B cell (primary cell): ENCODE data around the gene REG3A. TPM values are rescaled to one million over a fixed set of nuclear protein-coding genes. Genes with fewer than 3 reads are reported as not detected.

Source experiments
- ATAC-seq: fragments of 200-7000 bp; cut with Tn5 transposase; one replicate; pipeline ENCODE4 v1.10.0; 2021; ENCODE audit warnings: low read depth, mild to moderate bottlenecking, moderate number of reproducible peaks, moderate library complexity
- CTCF ChIA-PET: fragments of 350-600 bp; sonication (Branson Sonifier 250); formaldehyde crosslinking; loops from one replicate; lab custom pipeline; 2021; ENCODE audit warnings: antibody characterized with exemption, inconsistent platforms; lab: Charles Lee
- POLR2A ChIA-PET: fragments of 350-600 bp; sonication (Branson Sonifier 250); formaldehyde crosslinking; loops from one replicate; lab custom pipeline; 2021; ENCODE audit warnings: antibody characterized with exemption; lab: Charles Lee
- DNase-seq: peaks from one replicate; pipeline ENCODE4 v3.0.0; 2013
- H2AFZ ChIP-seq: 2 replicates; pipeline ENCODE4 v1.6.1; 2012; ENCODE audit warnings: mild to moderate bottlenecking, low read depth, low read length; ENCODE audit not compliant: insufficient read depth, poor library complexity, severe bottlenecking
- H3K27ac ChIP-seq, 2 donors: 1 replicate in 1 of 2; 2 replicates in 1 of 2; pipeline ENCODE4 v1.5.1; 2012 to 2013; ENCODE audit warnings: low read length in 2 of 2, mild to moderate bottlenecking in 2 of 2, moderate library complexity in 1 of 2
- H3K27me3 ChIP-seq, 4 experiments: fragments of 200-600 bp in 1 of 4; sonication (generic) in 1 of 4; replicated peaks in 1 of 4; 1 replicate in 2 of 4; 2 replicates in 2 of 4; pipeline versions ENCODE4 v1.6.1 to v1.7.0; 2013 to 2016; ENCODE audit warnings: low read length in 3 of 4, mild to moderate bottlenecking in 2 of 4, mixed read lengths in 1 of 4, moderate library complexity in 1 of 4; ENCODE audit not compliant: insufficient read depth in 4 of 4, control insufficient read depth in 3 of 4; ENCODE audit errors: control extremely low read depth in 1 of 4
- H3K36me3 ChIP-seq, 2 experiments: replicated peaks in 1 of 2; 1 replicate in 1 of 2; 2 replicates in 1 of 2; pipeline versions ENCODE4 v1.6.1 to v1.7.1; 2013; ENCODE audit warnings: low read length in 1 of 2; ENCODE audit not compliant: insufficient read depth in 2 of 2, control insufficient read depth in 1 of 2; ENCODE audit errors: control extremely low read depth in 1 of 2, extremely low read depth in 1 of 2
- H3K4me1 ChIP-seq, 2 donors: fragments of 200-600 bp in 1 of 2; sonication (generic) in 1 of 2; 1 replicate in 1 of 2; 2 replicates in 1 of 2; pipeline versions ENCODE4 v1.5.1 to v1.6.1; 2013 to 2017; ENCODE audit warnings: low read length in 2 of 2; ENCODE audit not compliant: control insufficient read depth in 2 of 2, insufficient read depth in 2 of 2
- H3K4me2 ChIP-seq: replicated peaks from 2 replicates; pipeline ENCODE3; 2012; ENCODE audit warnings: mild to moderate bottlenecking, low read depth, low read length; ENCODE audit not compliant: poor library complexity, severe bottlenecking
- H3K4me3 ChIP-seq, 5 experiments: fragments of 200-600 bp in 1 of 5; sonication (generic) in 1 of 5; 1 replicate in 3 of 5; 2 replicates in 2 of 5; pipeline versions ENCODE4 v1.5.1 to v1.7.0; 2011 to 2016; ENCODE audit warnings: low read length in 4 of 5, mild to moderate bottlenecking in 4 of 5, low read depth in 2 of 5, control low read depth in 1 of 5, moderate library complexity in 1 of 5; ENCODE audit not compliant: insufficient read depth in 1 of 5; ENCODE audit errors: control extremely low read depth in 1 of 5, extremely low read depth in 1 of 5
- H3K79me2 ChIP-seq: fragments of 200-600 bp; sonication (generic); one replicate; pipeline ENCODE4 v1.6.0; 2016; ENCODE audit warnings: low read length; ENCODE audit not compliant: control insufficient read depth, insufficient read depth
- H3K9ac ChIP-seq: fragments of 200-600 bp; sonication (generic); 2 replicates; pipeline ENCODE4 v1.6.1; 2017; ENCODE audit warnings: mild to moderate bottlenecking, low read length, moderate library complexity
- H3K9me3 ChIP-seq, 3 donors: one replicate each; pipeline versions ENCODE4 v1.6.1 to v1.7.1; 2013; ENCODE audit warnings: low read length in 2 of 3; ENCODE audit not compliant: control insufficient read depth in 2 of 3, insufficient read depth in 1 of 3; ENCODE audit errors: control extremely low read depth in 1 of 3
- H4K20me1 ChIP-seq: 2 replicates; pipeline ENCODE4 v1.6.0; 2012; ENCODE audit warnings: mild to moderate bottlenecking, low read length; ENCODE audit not compliant: insufficient read depth, control insufficient read depth, poor library complexity, severe bottlenecking
- H3K27ac Mint-ChIP-seq: one replicate; pipeline ENCODE4 v1.8.0; 2021; ENCODE audit warnings: mixed read lengths
- H3K27me3 Mint-ChIP-seq: one replicate; pipeline ENCODE4 v1.8.0; 2021; ENCODE audit warnings: mixed read lengths
- H3K4me1 Mint-ChIP-seq: one replicate; pipeline ENCODE4 v1.8.0; 2021; ENCODE audit warnings: mixed read lengths
- H3K4me3 Mint-ChIP-seq: one replicate; pipeline ENCODE4 v1.8.0; 2021; ENCODE audit warnings: mixed read lengths
- H3K9me3 Mint-ChIP-seq: one replicate; pipeline ENCODE4 v1.8.0; 2022; ENCODE audit warnings: mixed read lengths; ENCODE audit not compliant: insufficient read depth
- EZH2 ChIP-seq: IDR thresholded peaks from 2 replicates; pipeline ENCODE4 v1.6.1; 2012; ENCODE audit warnings: borderline replicate concordance, low read depth, mild to moderate bottlenecking, moderate library complexity, low read length; ENCODE audit not compliant: insufficient read depth, poor library complexity, severe bottlenecking
- WGBS: methylation state at CpG from one replicate; pipeline ENCODE4 v1.1.5; 2013; ENCODE audit warnings: missing lambda C conversion rate; ENCODE audit not compliant: insufficient coverage; 5-methylcytosine and 5-hydroxymethylcytosine counted together
- intact Hi-C: fragments of 100-400 bp; cut with micrococcal nuclease; formaldehyde crosslinking; loops from one replicate; pipeline ENCODE4 v1.10.0; 2022
- polyA minus RNA-seq: library from RNA; depleted of rRNA, polyadenylated mRNA; stranded (reverse); fragments of >200 nt; gene quantifications from 2 replicates; pipeline ENCODE4 v1.2.3, GENCODE V29; 2012
- polyA plus RNA-seq: library from polyadenylated mRNA; depleted of rRNA; stranded (reverse); fragments of >200 nt; gene quantifications from 2 replicates; pipeline ENCODE4 v1.2.3, GENCODE V29; 2012
- total RNA-seq, 2 donors: library from RNA; stranded (reverse); fragments of 120-200 nt in 1 of 2; gene quantifications; 1 replicate in 1 of 2; 2 replicates in 1 of 2; pipeline versions ENCODE4 v1.2.3 to v1.2.4, GENCODE V29; 2013 to 2022
- TF ChIP-seq, protein P1 (sequence below): fragments of 200-600 bp; IDR thresholded peaks from one replicate; pipeline ENCODE4 v1.8.0; 2022; ENCODE audit warnings: antibody characterized with exemption, mild to moderate bottlenecking

The REG3A gene
- total RNA-seq, result not detected in 2 replicates
- not detected for total RNA-seq (2013)
- not detected in 2 replicates for polyA plus RNA-seq
- not detected in 2 replicates for polyA minus RNA-seq

DNA sequence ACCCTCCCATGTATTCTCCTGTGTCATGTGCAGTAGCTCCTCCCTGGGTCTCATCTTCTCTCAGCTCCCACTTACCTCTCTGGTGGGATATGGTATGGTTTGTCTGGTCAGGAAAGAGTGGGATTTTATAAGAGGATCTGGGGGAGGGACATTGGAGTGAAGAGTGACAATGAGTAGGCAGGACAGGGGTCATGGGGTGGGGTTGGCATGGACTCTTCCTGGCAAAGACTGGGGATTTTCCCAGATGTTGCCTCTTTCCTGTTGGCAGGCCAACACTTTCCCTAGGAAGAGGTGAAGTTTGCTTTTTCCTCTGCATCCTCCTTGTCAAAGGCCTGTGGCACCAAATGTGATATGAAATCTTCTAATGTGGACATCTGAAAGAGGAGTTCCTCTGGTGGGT lies at the start of gene REG3A:
REG3A (minus strand) TSS at position 101 of the 400 bp plus-strand sequence. CDS start 348 bp downstream, outside the sequence.
- Histone ChIP-seq H3K9me3 (peaks cover 0 to 7% (median 0%) of the 10 kb centered on the region in 3 donors), H3K36me3 (no peaks in the 10 kb centered on the region), H3K27me3 (peaks cover 0 to 9% (median 0%) of the 10 kb centered on the region in 4 experiments), H3K27ac (no peak within 1 kb of the TSS), H4K20me1 (no peaks in the 10 kb centered on the region), H2AFZ (no peak within 1 kb of the TSS), H3K9ac (no peak within 1 kb of the TSS), H3K79me2 (no peaks in the 10 kb centered on the region), H3K4me1 (no peaks in the 10 kb centered on the region), H3K4me3 (no peak within 1 kb of the TSS), H3K4me2 (no peak within 1 kb of the TSS)
- ChIA-PET CTCF (no interaction called here), POLR2A (no interaction called here)
- intact Hi-C loops, result no loop called here
- Mint-ChIP-seq H3K4me1 (no peaks in the 10 kb centered on the region), H3K27ac (no peak within 1 kb of the TSS), H3K9me3 (no peaks in the 10 kb centered on the region), H3K4me3 (no peak within 1 kb of the TSS), H3K27me3 (no peaks in the 10 kb centered on the region)
- ATAC-seq (no peak), DNase-seq (no peak)
- TF ChIP-seq, protein P1, sequence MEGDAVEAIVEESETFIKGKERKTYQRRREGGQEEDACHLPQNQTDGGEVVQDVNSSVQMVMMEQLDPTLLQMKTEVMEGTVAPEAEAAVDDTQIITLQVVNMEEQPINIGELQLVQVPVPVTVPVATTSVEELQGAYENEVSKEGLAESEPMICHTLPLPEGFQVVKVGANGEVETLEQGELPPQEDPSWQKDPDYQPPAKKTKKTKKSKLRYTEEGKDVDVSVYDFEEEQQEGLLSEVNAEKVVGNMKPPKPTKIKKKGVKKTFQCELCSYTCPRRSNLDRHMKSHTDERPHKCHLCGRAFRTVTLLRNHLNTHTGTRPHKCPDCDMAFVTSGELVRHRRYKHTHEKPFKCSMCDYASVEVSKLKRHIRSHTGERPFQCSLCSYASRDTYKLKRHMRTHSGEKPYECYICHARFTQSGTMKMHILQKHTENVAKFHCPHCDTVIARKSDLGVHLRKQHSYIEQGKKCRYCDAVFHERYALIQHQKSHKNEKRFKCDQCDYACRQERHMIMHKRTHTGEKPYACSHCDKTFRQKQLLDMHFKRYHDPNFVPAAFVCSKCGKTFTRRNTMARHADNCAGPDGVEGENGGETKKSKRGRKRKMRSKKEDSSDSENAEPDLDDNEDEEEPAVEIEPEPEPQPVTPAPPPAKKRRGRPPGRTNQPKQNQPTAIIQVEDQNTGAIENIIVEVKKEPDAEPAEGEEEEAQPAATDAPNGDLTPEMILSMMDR, result no peak
- no peak for TF ChIP-seq EZH2

DNA sequence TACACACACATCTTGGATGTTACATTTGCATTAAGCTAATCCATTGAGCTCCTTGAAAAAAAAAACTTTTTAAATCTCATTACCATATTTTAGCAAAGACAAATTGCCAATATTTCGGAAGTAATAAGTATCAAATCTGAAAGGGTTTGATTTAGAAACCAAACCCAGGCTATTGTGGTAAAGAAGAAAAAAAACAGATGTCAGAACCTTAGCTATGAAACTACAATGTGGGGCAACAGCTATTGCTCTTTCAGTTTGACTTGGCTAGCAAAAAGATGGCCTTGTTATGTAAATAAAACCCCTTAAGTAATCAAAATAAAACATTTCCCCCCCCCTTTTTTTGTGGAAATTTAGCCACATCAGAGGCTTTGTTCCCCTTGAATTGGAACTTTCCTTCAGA lies 41.2 kb upstream of the REG3A start:
- no peak overlapping the region for H3K4me2 ChIP-seq
- intact Hi-C loops, result no loop called here
- H3K27ac ChIP-seq, result no peak overlapping the region
- H3K27ac Mint-ChIP-seq, result no peak overlapping the region
- ATAC-seq (no peak), DNase-seq (no peak)
- H3K27me3 ChIP-seq, result no peaks in the 10 kb centered on the region
- H3K4me1 ChIP-seq, result no peaks in the 10 kb centered on the region
- no peak overlapping the region for H3K4me3 ChIP-seq
- no peaks in the 10 kb centered on the region for H3K27me3 Mint-ChIP-seq
- no peak overlapping the region for H3K9ac ChIP-seq
- no peak overlapping the region for H2AFZ ChIP-seq
- no peak overlapping the region for H3K4me3 Mint-ChIP-seq
- no peaks in the 10 kb centered on the region for H3K9me3 Mint-ChIP-seq
- POLR2A ChIA-PET, result no interaction called here
- no peaks in the 10 kb centered on the region for H3K9me3 ChIP-seq
- CTCF ChIA-PET, result no interaction called here
- no peaks in the 10 kb centered on the region for H3K79me2 ChIP-seq
- no peak for TF ChIP-seq EZH2
- TF ChIP-seq, protein P1, result no peak
- no peaks in the 10 kb centered on the region for H3K36me3 ChIP-seq
- no peaks in the 10 kb centered on the region for H3K4me1 Mint-ChIP-seq
- H4K20me1 ChIP-seq, result no peaks in the 10 kb centered on the region
- no CpG with 5 or more reads among the region's 1 CpG for WGBS
